B cell (primary cell): ENCODE results near the gene TMEM45B. TPM values are rescaled to one million over a fixed set of nuclear protein-coding genes. Genes with fewer than 3 reads are reported as not detected.
"Not testable (repeated sequence)": the region's sequence is repeated elsewhere in the genome, so short reads cannot be mapped to it uniquely, and the experiment has no call there.

Source experiments
- ATAC-seq: fragments of 200-7000 bp; cut with Tn5 transposase; one replicate; pipeline ENCODE4 v1.10.0; 2021; ENCODE audit warnings: low read depth, mild to moderate bottlenecking, moderate number of reproducible peaks, moderate library complexity
- CTCF ChIA-PET: fragments of 350-600 bp; sonication (Branson Sonifier 250); formaldehyde crosslinking; loops from one replicate; lab custom pipeline; 2021; ENCODE audit warnings: antibody characterized with exemption, inconsistent platforms; lab: Charles Lee
- POLR2A ChIA-PET: fragments of 350-600 bp; sonication (Branson Sonifier 250); formaldehyde crosslinking; loops from one replicate; lab custom pipeline; 2021; ENCODE audit warnings: antibody characterized with exemption; lab: Charles Lee
- DNase-seq: peaks from one replicate; pipeline ENCODE4 v3.0.0; 2013
- H2AFZ ChIP-seq: 2 replicates; pipeline ENCODE4 v1.6.1; 2012; ENCODE audit warnings: mild to moderate bottlenecking, low read depth, low read length; ENCODE audit not compliant: insufficient read depth, poor library complexity, severe bottlenecking
- H3K27ac ChIP-seq, 2 donors: 1 replicate in 1 of 2; 2 replicates in 1 of 2; pipeline ENCODE4 v1.5.1; 2012 to 2013; ENCODE audit warnings: low read length in 2 of 2, mild to moderate bottlenecking in 2 of 2, moderate library complexity in 1 of 2
- H3K27me3 ChIP-seq, 4 experiments: fragments of 200-600 bp in 1 of 4; sonication (generic) in 1 of 4; replicated peaks in 1 of 4; 1 replicate in 2 of 4; 2 replicates in 2 of 4; pipeline versions ENCODE4 v1.6.1 to v1.7.0; 2013 to 2016; ENCODE audit warnings: low read length in 3 of 4, mild to moderate bottlenecking in 2 of 4, mixed read lengths in 1 of 4, moderate library complexity in 1 of 4; ENCODE audit not compliant: insufficient read depth in 4 of 4, control insufficient read depth in 3 of 4; ENCODE audit errors: control extremely low read depth in 1 of 4
- H3K36me3 ChIP-seq, 2 experiments: replicated peaks in 1 of 2; 1 replicate in 1 of 2; 2 replicates in 1 of 2; pipeline versions ENCODE4 v1.6.1 to v1.7.1; 2013; ENCODE audit warnings: low read length in 1 of 2; ENCODE audit not compliant: insufficient read depth in 2 of 2, control insufficient read depth in 1 of 2; ENCODE audit errors: control extremely low read depth in 1 of 2, extremely low read depth in 1 of 2
- H3K4me1 ChIP-seq, 2 donors: fragments of 200-600 bp in 1 of 2; sonication (generic) in 1 of 2; 1 replicate in 1 of 2; 2 replicates in 1 of 2; pipeline versions ENCODE4 v1.5.1 to v1.6.1; 2013 to 2017; ENCODE audit warnings: low read length in 2 of 2; ENCODE audit not compliant: control insufficient read depth in 2 of 2, insufficient read depth in 2 of 2
- H3K4me2 ChIP-seq: replicated peaks from 2 replicates; pipeline ENCODE3; 2012; ENCODE audit warnings: mild to moderate bottlenecking, low read depth, low read length; ENCODE audit not compliant: poor library complexity, severe bottlenecking
- H3K4me3 ChIP-seq, 5 experiments: fragments of 200-600 bp in 1 of 5; sonication (generic) in 1 of 5; 1 replicate in 3 of 5; 2 replicates in 2 of 5; pipeline versions ENCODE4 v1.5.1 to v1.7.0; 2011 to 2016; ENCODE audit warnings: low read length in 4 of 5, mild to moderate bottlenecking in 4 of 5, low read depth in 2 of 5, control low read depth in 1 of 5, moderate library complexity in 1 of 5; ENCODE audit not compliant: insufficient read depth in 1 of 5; ENCODE audit errors: control extremely low read depth in 1 of 5, extremely low read depth in 1 of 5
- H3K79me2 ChIP-seq: fragments of 200-600 bp; sonication (generic); one replicate; pipeline ENCODE4 v1.6.0; 2016; ENCODE audit warnings: low read length; ENCODE audit not compliant: control insufficient read depth, insufficient read depth
- H3K9ac ChIP-seq: fragments of 200-600 bp; sonication (generic); 2 replicates; pipeline ENCODE4 v1.6.1; 2017; ENCODE audit warnings: mild to moderate bottlenecking, low read length, moderate library complexity
- H3K9me3 ChIP-seq, 3 donors: one replicate each; pipeline versions ENCODE4 v1.6.1 to v1.7.1; 2013; ENCODE audit warnings: low read length in 2 of 3; ENCODE audit not compliant: control insufficient read depth in 2 of 3, insufficient read depth in 1 of 3; ENCODE audit errors: control extremely low read depth in 1 of 3
- H4K20me1 ChIP-seq: 2 replicates; pipeline ENCODE4 v1.6.0; 2012; ENCODE audit warnings: mild to moderate bottlenecking, low read length; ENCODE audit not compliant: insufficient read depth, control insufficient read depth, poor library complexity, severe bottlenecking
- H3K27ac Mint-ChIP-seq: one replicate; pipeline ENCODE4 v1.8.0; 2021; ENCODE audit warnings: mixed read lengths
- H3K27me3 Mint-ChIP-seq: one replicate; pipeline ENCODE4 v1.8.0; 2021; ENCODE audit warnings: mixed read lengths
- H3K4me1 Mint-ChIP-seq: one replicate; pipeline ENCODE4 v1.8.0; 2021; ENCODE audit warnings: mixed read lengths
- H3K4me3 Mint-ChIP-seq: one replicate; pipeline ENCODE4 v1.8.0; 2021; ENCODE audit warnings: mixed read lengths
- H3K9me3 Mint-ChIP-seq: one replicate; pipeline ENCODE4 v1.8.0; 2022; ENCODE audit warnings: mixed read lengths; ENCODE audit not compliant: insufficient read depth
- EZH2 ChIP-seq: IDR thresholded peaks from 2 replicates; pipeline ENCODE4 v1.6.1; 2012; ENCODE audit warnings: borderline replicate concordance, low read depth, mild to moderate bottlenecking, moderate library complexity, low read length; ENCODE audit not compliant: insufficient read depth, poor library complexity, severe bottlenecking
- WGBS: methylation state at CpG from one replicate; pipeline ENCODE4 v1.1.5; 2013; ENCODE audit warnings: missing lambda C conversion rate; ENCODE audit not compliant: insufficient coverage; 5-methylcytosine and 5-hydroxymethylcytosine counted together
- intact Hi-C: fragments of 100-400 bp; cut with micrococcal nuclease; formaldehyde crosslinking; loops from one replicate; pipeline ENCODE4 v1.10.0; 2022
- polyA plus RNA-seq: library from polyadenylated mRNA; depleted of rRNA; stranded (reverse); fragments of >200 nt; gene quantifications from 2 replicates; pipeline ENCODE4 v1.2.3, GENCODE V29; 2012
- total RNA-seq, 2 donors: library from RNA; stranded (reverse); fragments of 120-200 nt in 1 of 2; gene quantifications; 1 replicate in 1 of 2; 2 replicates in 1 of 2; pipeline versions ENCODE4 v1.2.3 to v1.2.4, GENCODE V29; 2013 to 2022
- TF ChIP-seq, protein P1 (sequence below): fragments of 200-600 bp; IDR thresholded peaks from one replicate; pipeline ENCODE4 v1.8.0; 2022; ENCODE audit warnings: antibody characterized with exemption, mild to moderate bottlenecking

The TMEM45B gene
- total and polyA plus RNA-seq, 2 donors (not counting 1 experiment from before 2014, with no cell fraction given), result not detected

GRCh38 chr11:129823799-129824198 is 8.2 kb downstream of the TMEM45B start:
- H3K4me2 ChIP-seq, H3K4me1 ChIP-seq, H3K27me3 ChIP-seq, intact Hi-C loops, H2AFZ ChIP-seq, H4K20me1 ChIP-seq, H3K27ac Mint-ChIP-seq, H3K4me3 ChIP-seq, H3K4me3 Mint-ChIP-seq, CTCF ChIA-PET, DNase-seq, H3K27ac ChIP-seq, ATAC-seq, H3K9me3 Mint-ChIP-seq, H3K9ac ChIP-seq, H3K36me3 ChIP-seq, H3K9me3 ChIP-seq, POLR2A ChIA-PET, H3K4me1 Mint-ChIP-seq, H3K79me2 ChIP-seq: not testable (repeated sequence)
- 92% methylated on average over 1 of the region's 3 CpGs for WGBS
- peaks cover 28% of the 10 kb centered on the region for H3K27me3 Mint-ChIP-seq

DNA sequence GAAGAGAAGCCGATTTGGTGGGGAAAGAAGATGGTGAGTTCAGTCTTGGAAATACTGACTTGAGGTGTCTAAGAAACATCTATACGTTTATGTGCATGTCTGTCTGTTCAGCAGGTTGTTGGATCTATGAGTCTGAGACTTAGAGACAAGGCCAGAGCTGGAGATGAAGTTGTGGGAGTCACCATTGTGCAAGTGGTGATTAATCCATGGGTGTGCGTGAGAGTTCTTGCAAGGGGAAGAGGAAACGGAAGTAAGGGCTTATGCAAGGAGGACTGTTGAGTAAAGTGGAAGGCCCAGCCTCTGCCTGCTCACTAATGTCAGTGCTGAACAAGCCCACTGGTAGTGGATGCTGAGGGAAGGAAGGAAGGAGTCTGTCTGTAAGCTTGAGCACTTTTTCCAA is 9.7 kb downstream of the TMEM45B start:
- no peak for DNase-seq
- H3K79me2 ChIP-seq, result no peaks in the 10 kb centered on the region
- H2AFZ ChIP-seq, result no peak overlapping the region
- 89% methylated on average over 2 of the region's 4 CpGs for WGBS
- H3K4me2 ChIP-seq, result no peak overlapping the region
- no peak overlapping the region for H3K27ac ChIP-seq
- ChIA-PET CTCF (no interaction called here), POLR2A (no interaction called here)
- no peaks in the 10 kb centered on the region for H3K4me1 ChIP-seq
- Mint-ChIP-seq H3K4me3 (no peak overlapping the region), H3K27me3 (peaks cover 24% of the 10 kb centered on the region), H3K4me1 (no peaks in the 10 kb centered on the region), H3K27ac (no peak overlapping the region), H3K9me3 (peaks cover 4% of the 10 kb centered on the region)
- no peaks in the 10 kb centered on the region for H3K36me3 ChIP-seq
- no peaks in the 10 kb centered on the region for H3K9me3 ChIP-seq
- ATAC-seq, result no peak
- TF ChIP-seq EZH2, result no peak
- TF ChIP-seq, protein P1, sequence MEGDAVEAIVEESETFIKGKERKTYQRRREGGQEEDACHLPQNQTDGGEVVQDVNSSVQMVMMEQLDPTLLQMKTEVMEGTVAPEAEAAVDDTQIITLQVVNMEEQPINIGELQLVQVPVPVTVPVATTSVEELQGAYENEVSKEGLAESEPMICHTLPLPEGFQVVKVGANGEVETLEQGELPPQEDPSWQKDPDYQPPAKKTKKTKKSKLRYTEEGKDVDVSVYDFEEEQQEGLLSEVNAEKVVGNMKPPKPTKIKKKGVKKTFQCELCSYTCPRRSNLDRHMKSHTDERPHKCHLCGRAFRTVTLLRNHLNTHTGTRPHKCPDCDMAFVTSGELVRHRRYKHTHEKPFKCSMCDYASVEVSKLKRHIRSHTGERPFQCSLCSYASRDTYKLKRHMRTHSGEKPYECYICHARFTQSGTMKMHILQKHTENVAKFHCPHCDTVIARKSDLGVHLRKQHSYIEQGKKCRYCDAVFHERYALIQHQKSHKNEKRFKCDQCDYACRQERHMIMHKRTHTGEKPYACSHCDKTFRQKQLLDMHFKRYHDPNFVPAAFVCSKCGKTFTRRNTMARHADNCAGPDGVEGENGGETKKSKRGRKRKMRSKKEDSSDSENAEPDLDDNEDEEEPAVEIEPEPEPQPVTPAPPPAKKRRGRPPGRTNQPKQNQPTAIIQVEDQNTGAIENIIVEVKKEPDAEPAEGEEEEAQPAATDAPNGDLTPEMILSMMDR, result no peak
- intact Hi-C loops, result no loop called here
- no peaks in the 10 kb centered on the region for H4K20me1 ChIP-seq
- H3K9ac ChIP-seq, result no peak overlapping the region
- peaks cover 0 to 5% (median 0%) of the 10 kb centered on the region in 4 experiments for H3K27me3 ChIP-seq
- no peak overlapping the region for H3K4me3 ChIP-seq
